GM12878 (cell line): ENCODE results near the gene ADAMTS14. TPM values are rescaled to one million over a fixed set of nuclear protein-coding genes. Genes with fewer than 3 reads are reported as not detected.

Experiments
- ATAC-seq: fragments of 200-7000 bp; cut with Tn5 transposase; 3 replicates; pipeline ENCODE4 v1.9.1; 2020; ENCODE audit warnings: mild to moderate bottlenecking, moderate library complexity
- BruUV-seq: library from RNA; stranded (reverse); fragments of 400-500 nt; replicated peaks from 2 replicates; lab custom pipeline; 2021; lab: Mats Ljungman, UMichigan
- CTCF ChIA-PET: fragments of 300-600 bp; sonication (Branson Sonifier 250); formaldehyde crosslinking; extraction: SDS; loops from one replicate; lab custom pipeline; 2021; ENCODE audit warnings: inconsistent platforms; lab: Yijun Ruan, JAX
- POLR2A ChIA-PET: fragments of 350-600 bp; formaldehyde crosslinking; extraction: SDS; loops from one replicate; lab custom pipeline; 2021; ENCODE audit warnings: inconsistent platforms; lab: Charles Lee
- RAD21 ChIA-PET: fragments of 300-600 bp; sonication (Branson Sonifier 250); formaldehyde crosslinking; loops from one replicate; lab custom pipeline; 2023; ENCODE audit warnings: antibody characterized with exemption; ENCODE audit not compliant: unreplicated experiment; lab: Charles Lee
- SMC1A ChIA-PET: fragments of 300-600 bp; sonication (Branson Sonifier 250); formaldehyde crosslinking; loops from one replicate; lab custom pipeline; 2023; ENCODE audit not compliant: unreplicated experiment, uncharacterized antibody; lab: Charles Lee
- DNase-seq: peaks from one replicate; pipeline ENCODE4 v3.0.0-alpha.2; 2011; ENCODE audit warnings: low read depth, low spot score
- FAIRE-seq: peaks from 3 replicates; lab custom pipeline; 2011; peaks lifted over from hg19 to GRCh38; lab: Jason Lieb, UNC
- H2AFZ ChIP-seq: 2 replicates; pipeline ENCODE4 v1.6.0; 2011; ENCODE audit warnings: low read depth, low read length, control low read depth; ENCODE audit not compliant: control insufficient read depth
- H3K27ac ChIP-seq: 2 replicates; pipeline ENCODE4 v1.5.1; 2011; ENCODE audit warnings: control low read depth; ENCODE audit not compliant: control insufficient read depth, insufficient read depth
- H3K27me3 ChIP-seq, 2 experiments: replicated peaks in 1 of 2; 2 replicates each; pipeline versions ENCODE4 v1.6.0 to v1.6.1; 2011; ENCODE audit warnings: low read length in 1 of 2; ENCODE audit not compliant: control insufficient read depth in 2 of 2, insufficient read depth in 2 of 2
- H3K36me3 ChIP-seq, 2 experiments: 2 replicates each; pipeline ENCODE4 v1.5.1; 2011; ENCODE audit warnings: low read length in 1 of 2; ENCODE audit not compliant: control insufficient read depth in 2 of 2, insufficient read depth in 2 of 2
- H3K4me1 ChIP-seq: 2 replicates; pipeline ENCODE4 v1.6.1; 2011; ENCODE audit warnings: mild to moderate bottlenecking, low read length, moderate library complexity, mixed read lengths; ENCODE audit not compliant: control insufficient read depth, insufficient read depth
- H3K4me2 ChIP-seq: 2 replicates; pipeline ENCODE4 v1.6.0; 2011; ENCODE audit warnings: control low read depth; ENCODE audit not compliant: control insufficient read depth, insufficient read depth
- H3K4me3 ChIP-seq: fragments of 200-600 bp; sonication (generic); 2 replicates; pipeline ENCODE4 v1.5.1; 2016
- H3K79me2 ChIP-seq: 2 replicates; pipeline ENCODE4 v1.6.0; 2011; ENCODE audit warnings: low read length; ENCODE audit not compliant: control insufficient read depth, insufficient read depth
- H3K9ac ChIP-seq: 2 replicates; pipeline ENCODE4 v1.8.0; 2011; ENCODE audit warnings: low read length, control low read depth, mixed read lengths; ENCODE audit not compliant: control insufficient read depth, insufficient read depth
- H3K9me3 ChIP-seq: replicated peaks from 3 replicates; pipeline ENCODE4 v1.5.1; 2011; ENCODE audit warnings: mild to moderate bottlenecking, low read length; ENCODE audit not compliant: control insufficient read depth, insufficient read depth
- H4K20me1 ChIP-seq: 2 replicates; pipeline ENCODE4 v1.6.0; 2011; ENCODE audit not compliant: control insufficient read depth, insufficient read depth
- ATF7 ChIP-seq: fragments of 450-650 bp; IDR thresholded peaks from 2 replicates; pipeline ENCODE4 v1.6.1; 2016; ENCODE audit warnings: low read depth, mild to moderate bottlenecking
- CBX5 ChIP-seq: sonication (generic); IDR thresholded peaks from 2 replicates; pipeline ENCODE4 v1.6.1; 2016; ENCODE audit warnings: low read depth, moderate library complexity, mild to moderate bottlenecking, inconsistent platforms
- CUX1 ChIP-seq: IDR thresholded peaks from 2 replicates; pipeline ENCODE4 v1.6.1; 2012; ENCODE audit warnings: improper control_type of control experiment, low read depth, low read length; ENCODE audit not compliant: insufficient replicate concordance
- HDGF ChIP-seq: fragments of 450-650 bp; IDR thresholded peaks from 2 replicates; pipeline ENCODE4 v1.6.1; 2016; ENCODE audit warnings: antibody characterized with exemption
- POU2F2 ChIP-seq: IDR thresholded peaks from 3 replicates; pipeline ENCODE4 v1.6.1; 2011; ENCODE audit warnings: low read depth, mild to moderate bottlenecking, low read length, borderline replicate concordance
- STAT1 ChIP-seq: fragments of 450-650 bp; conservative IDR thresholded peaks from 2 replicates; pipeline ENCODE4 v1.6.1; 2014; ENCODE audit warnings: antibody characterized with exemption, mild to moderate bottlenecking
- STAT3 ChIP-seq: IDR thresholded peaks from 2 replicates; pipeline ENCODE4 v1.6.1; 2011; ENCODE audit warnings: low read depth, low read length, improper control_type of control experiment
- TARDBP ChIP-seq: IDR thresholded peaks from 2 replicates; pipeline ENCODE4 v1.6.1; 2016; ENCODE audit warnings: borderline replicate concordance
- TCF7 ChIP-seq: IDR thresholded peaks from 2 replicates; pipeline ENCODE4 v1.6.1; 2014; ENCODE audit warnings: antibody characterized with exemption, borderline replicate concordance
- ZBTB33 ChIP-seq: fragments of 450-650 bp; IDR thresholded peaks from 2 replicates; pipeline ENCODE4 v1.6.1; 2017; ENCODE audit warnings: mild to moderate bottlenecking
- ZNF384 ChIP-seq: IDR thresholded peaks from 2 replicates; pipeline ENCODE4 v1.6.1; 2012; ENCODE audit warnings: low read depth, mild to moderate bottlenecking, low read length, improper control_type of control experiment, borderline replicate concordance
- ZZZ3 ChIP-seq: IDR thresholded peaks from 2 replicates; pipeline ENCODE4 v1.6.1; 2011; ENCODE audit warnings: low read depth; ENCODE audit not compliant: control insufficient read depth, insufficient read length
- WGBS: methylation state at CpG from one replicate; pipeline ENCODE4 v1.1.6; 2016; ENCODE audit warnings: low lambda C conversion rate; ENCODE audit not compliant: insufficient replicate concordance, insufficient coverage; ENCODE audit errors: missing lambda C conversion rate; 5-methylcytosine and 5-hydroxymethylcytosine counted together
- in situ Hi-C: fragments of 300-500 bp; cut with MboI; formaldehyde crosslinking; loops from 9 replicates; pipeline ENCODE4 v1.14.3; 2018; ENCODE audit warnings: mixed read lengths
- intact Hi-C: fragments of 100-400 bp; cut with micrococcal nuclease; formaldehyde crosslinking; loops from one replicate; pipeline ENCODE4 v1.14.2; 2022; ENCODE audit not compliant: unreplicated experiment
- polyA plus RNA-seq, 11 experiments: library from polyadenylated mRNA; depleted of rRNA in 4 of 11; unstranded in 6 of 11; stranded (reverse) in 5 of 11; fragments of >200 nt; fragmentation: Nextera tagmentation in 4 of 11; fragmentation: Illumina TruSeq in 1 of 11; extraction: Ambion mirVana in 4 of 11; extraction: Trizol in 1 of 11; gene quantifications; 1 replicate in 1 of 11; 2 replicates in 10 of 11; pipeline versions ENCODE4 v1.2.1 to v1.2.3, GENCODE V29; 2011 to 2016; ENCODE audit warnings: inconsistent platforms in 2 of 11, missing spikeins in 2 of 11, low read depth in 1 of 11
- total RNA-seq, 4 experiments: library from RNA; depleted of rRNA in 3 of 4; stranded (reverse); fragments of >200 nt in 3 of 4; fragmentation: Illumina TruSeq in 1 of 4; extraction: Trizol in 1 of 4; gene quantifications; 2 replicates each; pipeline versions ENCODE4 v1.2.1 to v1.2.3, GENCODE V29; 2013 to 2021

ADAMTS14 gene
- total and polyA plus RNA-seq, 10 of the 15 experiments (the other 5 are each of a cell fraction or from before 2014, with no cell fraction given): 0.03 to 0.05 TPM; not detected in 8

DNA sequence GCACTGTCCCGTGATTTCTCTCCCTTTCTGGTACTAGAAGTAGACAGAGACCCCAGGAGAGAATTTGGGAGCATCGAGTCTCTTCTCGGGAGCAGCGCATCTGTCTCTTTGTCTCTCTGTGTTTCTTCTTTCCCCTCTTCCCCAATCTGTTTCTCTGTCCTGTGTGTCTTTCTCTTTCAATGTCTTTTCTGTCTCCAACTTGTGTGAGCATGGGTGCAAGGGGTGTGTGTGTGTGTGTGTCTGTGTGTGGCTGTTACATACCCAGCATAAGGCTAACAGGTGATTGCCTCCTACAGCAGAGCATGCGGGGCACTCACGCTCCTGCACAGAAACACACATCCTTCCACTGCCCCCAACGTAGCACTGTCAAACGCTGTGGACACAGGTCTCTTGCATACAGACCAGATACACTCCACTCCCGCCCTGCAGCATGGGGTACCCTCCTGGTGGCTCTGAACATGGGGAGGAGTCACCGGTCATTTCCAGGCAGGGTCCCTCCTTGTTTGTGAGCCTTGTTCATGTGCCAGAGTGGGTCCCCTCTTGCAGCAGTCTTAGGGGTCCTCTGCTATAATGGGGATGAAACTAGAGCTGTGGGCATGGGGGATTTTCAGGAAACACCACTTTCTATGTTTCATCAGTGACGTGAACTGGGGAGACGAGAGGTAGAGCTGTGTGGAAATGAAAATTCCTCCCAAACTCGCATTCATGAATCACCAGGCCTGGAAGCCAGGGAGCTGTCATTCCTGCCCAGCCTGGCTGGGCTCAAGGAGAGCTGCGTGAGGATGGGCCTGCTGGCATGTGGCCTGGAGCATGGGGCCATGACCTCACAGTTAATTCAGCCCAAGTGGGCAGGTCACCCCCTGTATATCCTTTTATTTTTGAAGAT, 980 bp downstream of the ADAMTS14 start (continued):
- no peak for TF ChIP-seq STAT3
- no peak for TF ChIP-seq ATF7
- no peak for TF ChIP-seq STAT1

- 28% methylated on average over 11 of the region's 11 CpGs for WGBS
- no peak overlapping the region for H3K4me2 ChIP-seq
- H2AFZ ChIP-seq: no peak overlapping the region
- no peaks in the 10 kb centered on the region for H4K20me1 ChIP-seq
- ATAC-seq (no peak), DNase-seq (no peak), FAIRE-seq (no peak)
- intact Hi-C loops (no loop called here), in situ Hi-C loops (no loop called here)
- H3K27me3 ChIP-seq: peaks cover 0 to 4% of the 10 kb centered on the region in 2 experiments; a peak in 3 of 4 replicates
- H3K79me2 ChIP-seq: no peaks in the 10 kb centered on the region
- SMC1A ChIA-PET: no interaction called here
- CTCF ChIA-PET: no interaction called here
- no peaks in the 10 kb centered on the region for H3K4me1 ChIP-seq
- POLR2A ChIA-PET: no interaction called here
- RAD21 ChIA-PET: no interaction called here
- no peaks in the 10 kb centered on the region for H3K36me3 ChIP-seq
- H3K9me3 ChIP-seq: no peaks in the 10 kb centered on the region
- no peak overlapping the region for H3K9ac ChIP-seq
- no peak overlapping the region for H3K4me3 ChIP-seq
- no TSS peak for BruUV-seq
- TF ChIP-seq TARDBP (no peak), ZZZ3 (no peak), HDGF (no peak), POU2F2 (no peak), CBX5 (no peak), CUX1 (no peak), TCF7 (no peak), ZNF384 (no peak), ZBTB33 (no peak)
- TF ChIP-seq, all 136 proteins: peak for 0
- no peak overlapping the region for H3K27ac ChIP-seq
These were observed 1.7 kb downstream of the ADAMTS14 start for GRCh38 chr10:70673929-70674559.
